BLaER1 (cell line): ENCODE data around the gene GNB5.

Experiments
- H3K27ac ChIP-seq: shearing (Covaris generic); formaldehyde crosslinking; 2 replicates; pipeline ENCODE4 v1.8.1; 2022
- H3K27me3 ChIP-seq: shearing (Covaris generic); formaldehyde crosslinking; 2 replicates; pipeline ENCODE4 v1.8.1; 2022
- H3K36me3 ChIP-seq: shearing (Covaris generic); formaldehyde crosslinking; 2 replicates; pipeline ENCODE4 v1.8.1; 2022
- H3K4me1 ChIP-seq: shearing (Covaris generic); formaldehyde crosslinking; 2 replicates; pipeline ENCODE4 v1.8.1; 2022
- H3K4me2 ChIP-seq: shearing (Covaris generic); formaldehyde crosslinking; 2 replicates; pipeline ENCODE4 v1.8.1; 2022
- H3K4me3 ChIP-seq: shearing (Covaris generic); formaldehyde crosslinking; 2 replicates; pipeline ENCODE4 v1.8.1; 2022
- H3K9ac ChIP-seq: shearing (Covaris generic); formaldehyde crosslinking; 2 replicates; pipeline ENCODE4 v1.8.1; 2022
- H3K9me3 ChIP-seq: shearing (Covaris generic); formaldehyde crosslinking; 2 replicates; pipeline ENCODE4 v1.8.1; 2022
- H4K20me1 ChIP-seq: shearing (Covaris generic); formaldehyde crosslinking; 2 replicates; pipeline ENCODE4 v1.8.1; 2022
- Cebpa-rat ChIP-seq: shearing (Covaris generic); IDR thresholded peaks from 2 replicates; pipeline ENCODE4 v1.8.1; 2022

GNB5 gene

GRCh38 chr15:52071570-52071969, 119.6 kb downstream of the GNB5 start:
- H3K4me3 ChIP-seq: no peak overlapping the region
- H3K4me1 ChIP-seq: no peaks in the 10 kb centered on the region
- H3K9ac ChIP-seq: no peak overlapping the region
- H3K9me3 ChIP-seq: no peaks in the 10 kb centered on the region
- H4K20me1 ChIP-seq: no peaks in the 10 kb centered on the region
- no peak overlapping the region for H3K4me2 ChIP-seq
- TF ChIP-seq Cebpa-rat: no peak
- H3K27ac ChIP-seq: no peak overlapping the region
- 0 out of 2 replicates have a peak, but pooled peaks cover 3% of the 10 kb centered on the region for H3K36me3 ChIP-seq
- no peaks in the 10 kb centered on the region for H3K27me3 ChIP-seq

- no peaks in the 10 kb centered on the region for H3K27me3 ChIP-seq
- H3K9me3 ChIP-seq: no peaks in the 10 kb centered on the region
- no peaks in the 10 kb centered on the region for H3K4me1 ChIP-seq
- no peak overlapping the region for H3K4me3 ChIP-seq
- peaks cover 6% of the 10 kb centered on the region for H3K36me3 ChIP-seq
- no peaks in the 10 kb centered on the region for H4K20me1 ChIP-seq
- H3K4me2 ChIP-seq: no peak overlapping the region
- no peak overlapping the region for H3K27ac ChIP-seq
- TF ChIP-seq Cebpa-rat: no peak
- no peak overlapping the region for H3K9ac ChIP-seq
Observed at GRCh38 chr15:52069559-52069958, 121.6 kb downstream of the GNB5 start.

GRCh38 chr15:52068004-52068615, 123.1 kb downstream of the GNB5 start:
- H3K4me1 ChIP-seq: no peaks in the 10 kb centered on the region
- no peak overlapping the region for H3K9ac ChIP-seq
- H3K9me3 ChIP-seq: no peaks in the 10 kb centered on the region

GRCh38 chr15:52067545-52067926, 123.7 kb downstream of the GNB5 start:
- H3K36me3 ChIP-seq: peaks cover 26% of the 10 kb centered on the region

More at GRCh38 chr15:52068004-52068615, 123.1 kb downstream of the GNB5 start:
- Histone ChIP-seq H3K27me3 (no peaks in the 10 kb centered on the region), H4K20me1 (no peaks in the 10 kb centered on the region), H3K4me2 (no peak overlapping the region), H3K27ac (no peak overlapping the region), H3K36me3 (peaks cover 20% of the 10 kb centered on the region), H3K4me3 (no peak overlapping the region)
- TF ChIP-seq Cebpa-rat: no peak

DNA sequence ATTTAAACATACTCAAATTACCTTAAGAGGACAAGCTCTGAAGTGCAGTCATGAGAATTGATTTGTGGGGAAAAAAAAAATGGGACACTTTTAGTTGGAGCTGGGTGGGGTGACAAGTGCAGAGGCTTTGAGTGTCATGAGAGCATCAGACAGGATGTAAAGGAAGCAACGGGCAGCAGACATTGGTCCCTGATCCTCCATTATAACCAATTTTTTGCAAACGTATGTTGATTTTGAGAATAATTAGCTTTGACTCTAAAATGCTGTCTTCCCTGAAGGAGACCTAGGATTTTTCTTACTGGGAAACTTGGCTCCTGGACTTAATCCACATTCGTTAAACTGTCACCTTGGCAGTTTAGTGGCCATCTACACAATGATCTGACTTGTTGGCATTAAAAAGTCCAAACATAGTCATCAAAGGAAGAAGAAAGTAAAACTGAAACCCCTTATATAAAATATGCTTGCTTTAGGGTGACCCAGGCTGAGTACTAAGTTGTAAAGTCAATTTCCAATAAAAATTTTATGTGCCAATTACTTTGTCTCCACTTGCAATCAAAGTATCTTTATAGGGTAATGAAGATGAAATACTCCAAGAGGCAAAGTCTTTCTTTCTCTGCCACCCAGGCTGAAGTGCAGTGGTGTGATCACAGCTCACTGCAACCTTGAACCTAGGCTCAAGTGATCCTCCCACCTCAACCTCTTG, 124.2 kb downstream of the GNB5 start:
- H3K4me1 ChIP-seq: no peaks in the 10 kb centered on the region
- H3K4me3 ChIP-seq: no peak overlapping the region
- H3K36me3 ChIP-seq: peaks cover 31% of the 10 kb centered on the region
- H3K27me3 ChIP-seq: no peaks in the 10 kb centered on the region
- H3K27ac ChIP-seq: no peak overlapping the region
- no peak overlapping the region for H3K9ac ChIP-seq
- H3K4me2 ChIP-seq: no peak overlapping the region
- no peak for TF ChIP-seq Cebpa-rat
- H3K9me3 ChIP-seq: no peaks in the 10 kb centered on the region
- H4K20me1 ChIP-seq: no peaks in the 10 kb centered on the region

More at GRCh38 chr15:52067545-52067926, 123.7 kb downstream of the GNB5 start:
- no peak overlapping the region for H3K27ac ChIP-seq
- no peaks in the 10 kb centered on the region for H4K20me1 ChIP-seq
- H3K4me1 ChIP-seq: no peaks in the 10 kb centered on the region
- TF ChIP-seq Cebpa-rat: no peak
- H3K4me2 ChIP-seq: no peak overlapping the region
- H3K9me3 ChIP-seq: no peaks in the 10 kb centered on the region
- no peak overlapping the region for H3K9ac ChIP-seq
- no peaks in the 10 kb centered on the region for H3K27me3 ChIP-seq
- no peak overlapping the region for H3K4me3 ChIP-seq
